ENCODE measurements around the gene TOMM70. TPM values are rescaled to one million over a fixed set of nuclear protein-coding genes. Genes with fewer than 3 reads are reported as not detected.

Gene TOMM70
- 46.6 to 59.1 TPM (median 47.4 TPM) in 5 replicates for total RNA-seq (2022; extraction: Qiagen RNA extraction)

GRCh38 chr3:100400780-100401673 is at the start of gene TOMM70, which contains the start of gene LNP1:
TOMM70 (minus strand) TSS chr3:100401089; CDS start chr3:100400949, 140 bp downstream.
LNP1 (plus strand) TSS chr3:100401539; CDS start chr3:100429730, 28,191 bp downstream.

GRCh38 chr3:100334488-100335351 is 66.2 kb downstream of the TOMM70 start, which contains the start of gene NIT2:
NIT2 (plus strand) TSS chr3:100334757; CDS start chr3:100334792, 35 bp downstream.

Other genes starting within 250 kb of the TOMM70 start
- gene TBC1D23, start 140.1 kb downstream of the TOMM70 start, total RNA-seq (2022; extraction: Qiagen RNA extraction), result 12.2 to 14.3 TPM (median 12.9 TPM) in 5 replicates
- gene NIT2, start 66.3 kb downstream of the TOMM70 start, total RNA-seq (2022; extraction: Qiagen RNA extraction), result 69.2 to 91.5 TPM (median 87.1 TPM) in 5 replicates
- gene LNP1, start 450 bp upstream of the TOMM70 start, total RNA-seq (2022; extraction: Qiagen RNA extraction), result 0.73 to 0.95 TPM (median 0.77 TPM) in 5 replicates
- gene TMEM45A, start 91.5 kb upstream of the TOMM70 start, total RNA-seq (2022; extraction: Qiagen RNA extraction), result 2.0 to 2.4 TPM (median 2.4 TPM) in 5 replicates
- gene ADGRG7, start 208.5 kb upstream of the TOMM70 start, total RNA-seq (2022; extraction: Qiagen RNA extraction), result not detected in 5 replicates

Data from A549 treated with CORT108297 at 1 μM for 4 hours (cell line).